BLaER1 treated with 17β-estradiol and CSF1 and Interleukin-3, amounts not matched to agents 10 nM and 100 nM (cell line): ENCODE data around the gene RIN2.
A peak's percentile ranks its signal among the peaks of the same experiment; 100 is the strongest.

ENCODE experiments used
- H3K27ac ChIP-seq, 11 experiments: shearing (Covaris generic); formaldehyde crosslinking; 2 replicates each; pipeline ENCODE4 v1.8.1; 2022
- H3K27me3 ChIP-seq, 11 experiments: shearing (Covaris generic); formaldehyde crosslinking; 2 replicates each; pipeline ENCODE4 v1.8.1; 2022
- H3K36me3 ChIP-seq, 11 experiments: shearing (Covaris generic); formaldehyde crosslinking; 2 replicates each; pipeline ENCODE4 v1.8.1; 2022
- H3K4me1 ChIP-seq, 10 experiments: shearing (Covaris generic); formaldehyde crosslinking; 2 replicates each; pipeline ENCODE4 v1.8.1; 2022
- H3K4me2 ChIP-seq, 11 experiments: shearing (Covaris generic); formaldehyde crosslinking; 2 replicates each; pipeline ENCODE4 v1.8.1; 2022
- H3K4me3 ChIP-seq, 10 experiments: shearing (Covaris generic); formaldehyde crosslinking; 2 replicates each; pipeline ENCODE4 v1.8.1; 2022
- H3K9ac ChIP-seq, 11 experiments: shearing (Covaris generic); formaldehyde crosslinking; 2 replicates each; pipeline ENCODE4 v1.8.1; 2022
- H3K9me3 ChIP-seq, 11 experiments: shearing (Covaris generic); formaldehyde crosslinking; replicated peaks in 1 of 11; 2 replicates each; pipeline ENCODE4 v1.8.1; 2022
- H4K20me1 ChIP-seq, 11 experiments: shearing (Covaris generic); formaldehyde crosslinking; 2 replicates each; pipeline ENCODE4 v1.8.1; 2022
- Cebpa-rat ChIP-seq, 11 experiments: shearing (Covaris generic); IDR thresholded peaks; 2 replicates each; pipeline ENCODE4 v1.8.1; 2022

RIN2 gene

DNA sequence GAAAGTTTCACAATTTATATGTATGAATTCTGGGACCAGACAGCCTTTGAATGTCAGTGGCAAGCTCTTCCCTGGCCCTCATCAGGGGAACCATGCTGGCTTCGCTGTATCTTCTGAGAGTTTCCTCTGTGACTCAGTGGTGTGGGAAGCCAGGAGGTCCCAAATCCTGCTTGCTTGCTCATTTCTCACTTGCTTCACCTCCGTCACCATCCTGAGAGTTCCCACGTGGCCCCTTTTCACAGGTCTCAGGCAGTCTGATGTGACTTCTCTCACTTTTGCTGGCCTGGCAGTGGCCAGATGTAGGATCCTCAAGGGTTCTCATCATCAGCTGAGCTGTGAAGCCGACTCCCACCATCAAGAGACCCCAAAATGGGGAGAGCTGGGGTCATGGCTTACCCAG, 28.4 kb upstream of the RIN2 start:
- H4K20me1 ChIP-seq: no peaks in the 10 kb centered on the region
- no peak overlapping the region for H3K9ac ChIP-seq
- H3K27ac ChIP-seq: peak overlapping the region in 3 of 11 experiments; percentile 10 to 38 (median 19); a peak in 2 of 22 replicates
- peaks cover 0 to 21% (median 15%) of the 10 kb centered on the region in 11 experiments; a peak in 13 of 22 replicates for H3K9me3 ChIP-seq
- peak overlapping the region in 3 of 11 experiments; percentile 5 to 7 (median 6); a peak in 2 of 22 replicates for H3K4me2 ChIP-seq
- H3K27me3 ChIP-seq: no peaks in the 10 kb centered on the region
- no peaks in the 10 kb centered on the region for H3K36me3 ChIP-seq
- peaks cover 31 to 91% (median 55%) of the 10 kb centered on the region in 10 experiments for H3K4me1 ChIP-seq
- H3K4me3 ChIP-seq: no peak overlapping the region
- no peak for TF ChIP-seq Cebpa-rat (IDR thresholded peaks at IDR 0.05)

DNA sequence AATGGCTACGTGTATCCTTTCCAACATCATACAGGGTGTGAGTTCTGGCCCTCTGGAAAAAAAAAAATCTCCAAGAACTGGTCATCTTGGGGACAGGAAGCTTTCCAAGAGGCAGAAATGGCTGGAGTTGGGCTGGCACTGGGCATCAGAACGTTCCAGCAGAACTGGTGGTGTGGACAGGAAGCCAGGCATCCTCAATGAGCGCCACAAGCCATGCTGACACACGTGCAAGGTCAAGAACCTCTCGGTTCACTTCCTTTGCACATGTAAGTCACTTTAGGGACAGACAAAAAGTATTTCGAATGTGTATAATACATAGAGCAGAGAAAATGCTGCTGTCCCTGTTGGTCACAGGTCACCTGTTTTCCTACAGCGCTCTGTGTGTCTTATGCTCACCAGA, 27.4 kb upstream of the RIN2 start:
- Histone ChIP-seq H3K4me1 (peaks cover 40 to 91% (median 59%) of the 10 kb centered on the region in 10 experiments), H3K4me2 (peak overlapping the region in 5 of 11 experiments; percentile 35 to 45 (median 42); a peak in 10 of 22 replicates), H3K4me3 (no peak overlapping the region), H3K27me3 (no peaks in the 10 kb centered on the region), H3K9me3 (peaks cover 0 to 21% (median 15%) of the 10 kb centered on the region in 11 experiments; a peak in 13 of 22 replicates), H4K20me1 (no peaks in the 10 kb centered on the region), H3K27ac (no peak overlapping the region; a peak in 1 of 22 replicates), H3K9ac (no peak overlapping the region), H3K36me3 (no peaks in the 10 kb centered on the region)
- no peak for TF ChIP-seq Cebpa-rat (IDR thresholded peaks at IDR 0.05)

DNA sequence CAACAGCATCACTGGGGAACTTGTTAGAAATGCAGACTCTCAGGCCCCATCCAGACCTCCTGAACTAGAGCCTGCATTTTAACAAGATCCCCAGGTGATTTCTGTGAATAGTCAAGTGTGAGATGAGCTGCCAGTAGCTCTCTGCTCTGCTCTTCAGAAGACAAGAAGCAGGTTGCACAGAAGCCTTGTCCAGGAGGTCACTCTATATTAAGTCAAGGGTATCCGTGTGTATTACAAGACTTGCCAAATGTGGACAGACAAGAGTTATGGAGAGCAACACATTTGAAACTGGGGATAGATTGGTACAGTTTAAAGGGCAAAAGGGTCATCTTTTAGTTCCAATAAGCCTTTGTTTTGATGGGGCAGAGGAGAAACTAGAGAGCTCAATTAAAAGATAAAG, 23.2 kb upstream of the RIN2 start:
- Histone ChIP-seq H3K27me3 (no peaks in the 10 kb centered on the region), H4K20me1 (no peaks in the 10 kb centered on the region), H3K36me3 (no peaks in the 10 kb centered on the region), H3K9me3 (peaks cover 0 to 3% (median 3%) of the 10 kb centered on the region in 11 experiments; a peak in 10 of 22 replicates), H3K4me2 (peak overlapping the region; percentile 60 to 89 (median 72)), H3K9ac (peak overlapping the region in 9 of 11 experiments; percentile 9 to 77 (median 60); a peak in 17 of 22 replicates), H3K4me3 (no peak overlapping the region), H3K27ac (peak overlapping the region; percentile 20 to 94 (median 79); a peak in 21 of 22 replicates), H3K4me1 (peaks cover 28 to 90% (median 53%) of the 10 kb centered on the region in 10 experiments)
- TF ChIP-seq Cebpa-rat (IDR thresholded peaks at IDR 0.05): no peak

DNA sequence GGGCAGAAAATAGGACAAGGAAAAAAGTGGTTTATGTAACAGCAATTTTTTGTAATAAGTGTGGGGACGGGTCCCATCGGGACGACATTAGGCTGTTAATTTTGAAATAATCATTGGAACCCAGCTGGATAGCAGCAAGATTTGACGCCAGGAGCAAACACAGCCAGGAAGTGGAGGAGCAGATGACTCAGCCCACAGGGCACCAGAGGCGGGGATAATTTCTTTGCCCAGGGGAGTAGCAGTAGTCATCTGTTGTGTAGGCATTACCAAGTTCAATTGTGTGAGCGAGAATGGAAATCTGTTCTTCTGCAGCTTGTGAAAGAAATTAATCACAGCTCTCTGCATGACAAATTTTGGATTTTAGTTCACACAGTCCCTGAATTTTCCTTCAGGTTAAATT, 22.6 kb upstream of the RIN2 start:
- Histone ChIP-seq H3K9ac (peak overlapping the region in 9 of 11 experiments; percentile 9 to 77 (median 60); a peak in 17 of 22 replicates), H3K4me2 (peak overlapping the region; percentile 60 to 89 (median 73)), H3K4me3 (peak overlapping the region in 1 of 10 experiments; percentile 12; a peak in 1 of 20 replicates), H3K27me3 (no peaks in the 10 kb centered on the region), H3K36me3 (no peaks in the 10 kb centered on the region), H3K4me1 (peaks cover 29 to 90% (median 55%) of the 10 kb centered on the region in 10 experiments), H3K9me3 (no peaks in the 10 kb centered on the region), H3K27ac (peak overlapping the region; percentile 20 to 94 (median 79); a peak in 21 of 22 replicates), H4K20me1 (no peaks in the 10 kb centered on the region)
- TF ChIP-seq Cebpa-rat (IDR thresholded peaks at IDR 0.05): peak in 6 of 11 experiments; percentile 21 to 98 (median 78); a peak in 8 of 22 replicates

DNA sequence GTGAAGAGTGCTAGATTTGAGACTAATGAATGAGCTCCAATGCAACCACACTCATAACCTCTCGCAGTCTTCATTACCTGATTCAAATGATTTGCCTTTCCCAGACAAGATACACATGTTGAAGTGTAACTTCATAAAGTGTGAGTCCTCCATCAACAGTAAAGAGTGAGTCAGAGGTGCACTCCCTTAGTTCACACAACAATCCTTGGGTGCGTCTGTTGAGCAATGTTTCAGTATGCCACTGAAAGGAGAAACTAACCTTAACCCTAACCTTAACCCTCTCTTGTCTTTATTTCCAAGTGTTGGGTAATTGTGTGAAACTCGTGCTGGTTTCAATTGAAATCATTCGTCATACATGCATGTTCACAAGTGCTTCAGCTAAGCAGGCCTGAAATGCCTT, 21.0 kb upstream of the RIN2 start:
- H3K4me2 ChIP-seq: peak overlapping the region in 10 of 11 experiments; percentile 4 to 89 (median 72); a peak in 19 of 22 replicates

DNA sequence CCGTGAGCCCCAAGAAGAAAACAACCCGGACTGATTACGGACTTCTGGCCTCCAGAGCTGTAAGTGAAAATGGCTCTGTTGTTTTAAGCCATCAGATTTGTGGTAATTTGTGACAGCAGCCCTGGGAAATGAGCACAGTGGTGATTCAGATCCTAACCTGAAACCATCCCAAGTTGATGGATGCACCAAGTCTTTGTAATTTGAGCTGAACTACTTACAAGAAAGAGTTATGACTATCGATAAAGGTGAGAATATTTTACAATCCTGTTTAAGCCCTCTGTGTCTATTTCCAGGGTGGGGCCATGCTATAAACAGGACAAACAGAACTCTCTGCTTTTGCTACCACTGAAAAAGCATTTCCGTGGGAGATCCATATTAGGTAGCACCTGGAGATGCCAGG, 19.1 kb upstream of the RIN2 start:
- TF ChIP-seq Cebpa-rat (IDR thresholded peaks at IDR 0.05): no peak

More for the DNA sequence above, 21.0 kb upstream of the RIN2 start:
- H3K4me3 ChIP-seq: no peak overlapping the region
- no peaks in the 10 kb centered on the region for H3K36me3 ChIP-seq
- H3K9ac ChIP-seq: peak overlapping the region in 2 of 11 experiments; percentile 22 to 25; a peak in 1 of 22 replicates
- no peaks in the 10 kb centered on the region for H3K27me3 ChIP-seq
- TF ChIP-seq Cebpa-rat (IDR thresholded peaks at IDR 0.05): peak in 3 of 11 experiments; percentile 23 to 64 (median 31); a peak in 4 of 22 replicates
- peaks cover 34 to 77% (median 50%) of the 10 kb centered on the region in 10 experiments for H3K4me1 ChIP-seq
- H3K9me3 ChIP-seq: no peaks in the 10 kb centered on the region
- no peaks in the 10 kb centered on the region for H4K20me1 ChIP-seq
- H3K27ac ChIP-seq: peak overlapping the region in 9 of 11 experiments; percentile 72 to 94 (median 84); a peak in 15 of 22 replicates

DNA sequence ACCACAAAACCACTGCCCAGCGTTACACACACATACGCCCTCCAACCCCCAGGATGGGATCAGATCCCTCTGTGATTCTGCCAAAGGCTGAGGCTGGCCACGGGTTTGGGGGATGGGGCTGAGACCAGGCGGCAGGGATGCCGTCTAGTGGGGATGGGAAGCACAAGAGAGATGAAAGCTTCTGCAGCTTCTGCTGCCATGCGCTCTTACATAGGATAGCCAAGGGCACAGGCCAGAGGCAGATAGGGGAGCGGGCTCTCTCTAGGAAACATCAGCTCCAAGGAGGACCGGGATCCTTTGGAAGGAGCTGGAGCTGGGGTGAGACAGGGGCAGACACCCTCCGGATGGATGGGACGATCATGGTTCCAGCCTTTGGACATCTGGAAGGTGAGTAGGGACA, 18.7 kb upstream of the RIN2 start:
- H3K9me3 ChIP-seq: peaks cover 0 to 3% (median 0%) of the 10 kb centered on the region in 11 experiments; a peak in 1 of 22 replicates
- no peaks in the 10 kb centered on the region for H3K36me3 ChIP-seq
- H3K27ac ChIP-seq: peak overlapping the region in 3 of 11 experiments; percentile 27 to 34 (median 31); a peak in 3 of 22 replicates
- H3K9ac ChIP-seq: no peak overlapping the region
- TF ChIP-seq Cebpa-rat (IDR thresholded peaks at IDR 0.05): no peak
- no peaks in the 10 kb centered on the region for H3K27me3 ChIP-seq
- peaks cover 41 to 65% (median 51%) of the 10 kb centered on the region in 10 experiments for H3K4me1 ChIP-seq
- no peak overlapping the region for H3K4me3 ChIP-seq
- peak overlapping the region in 8 of 11 experiments; percentile 14 to 49 (median 32); a peak in 10 of 22 replicates for H3K4me2 ChIP-seq
- H4K20me1 ChIP-seq: no peaks in the 10 kb centered on the region

More for the DNA sequence above, 19.1 kb upstream of the RIN2 start:
- Histone ChIP-seq H3K27ac (peak overlapping the region in 3 of 11 experiments; percentile 27 to 34 (median 31); a peak in 4 of 22 replicates), H3K36me3 (no peaks in the 10 kb centered on the region), H3K4me3 (no peak overlapping the region), H3K27me3 (no peaks in the 10 kb centered on the region), H3K9me3 (no peaks in the 10 kb centered on the region), H4K20me1 (no peaks in the 10 kb centered on the region), H3K9ac (no peak overlapping the region), H3K4me2 (peak overlapping the region in 6 of 11 experiments; percentile 24 to 49 (median 35); a peak in 7 of 22 replicates), H3K4me1 (peaks cover 42 to 68% (median 54%) of the 10 kb centered on the region in 10 experiments)

DNA sequence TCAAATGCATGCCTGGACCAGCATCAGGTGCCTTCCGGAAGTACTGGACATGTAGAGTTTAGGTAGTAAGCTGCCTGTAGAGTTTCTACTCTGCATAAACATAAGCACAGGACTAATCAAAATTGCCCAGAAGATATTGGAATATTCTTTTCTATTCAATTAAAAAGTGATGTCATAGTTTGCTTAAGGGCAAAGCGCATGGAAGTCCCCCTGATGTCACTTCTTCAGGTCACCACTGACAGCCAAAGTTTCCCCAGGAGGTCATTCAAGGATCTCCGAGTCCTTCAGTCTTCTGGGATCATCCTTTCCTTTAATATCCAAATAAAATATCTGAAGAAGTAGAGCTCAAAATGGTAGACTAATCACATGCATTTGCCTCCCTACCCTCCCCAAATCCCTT, 17.5 kb upstream of the RIN2 start:
- peaks cover 29 to 53% (median 40%) of the 10 kb centered on the region in 10 experiments for H3K4me1 ChIP-seq
- no peak overlapping the region for H3K9ac ChIP-seq
- H3K9me3 ChIP-seq: peaks cover 9 to 14% (median 10%) of the 10 kb centered on the region in 11 experiments
- no peak for TF ChIP-seq Cebpa-rat (IDR thresholded peaks at IDR 0.05)
- H3K36me3 ChIP-seq: no peaks in the 10 kb centered on the region
- no peak overlapping the region; a peak in 1 of 22 replicates for H3K4me2 ChIP-seq
- H3K4me3 ChIP-seq: no peak overlapping the region
- no peaks in the 10 kb centered on the region for H4K20me1 ChIP-seq
- H3K27me3 ChIP-seq: no peaks in the 10 kb centered on the region
- H3K27ac ChIP-seq: peak overlapping the region in 1 of 11 experiments; percentile 34; a peak in 1 of 22 replicates

DNA sequence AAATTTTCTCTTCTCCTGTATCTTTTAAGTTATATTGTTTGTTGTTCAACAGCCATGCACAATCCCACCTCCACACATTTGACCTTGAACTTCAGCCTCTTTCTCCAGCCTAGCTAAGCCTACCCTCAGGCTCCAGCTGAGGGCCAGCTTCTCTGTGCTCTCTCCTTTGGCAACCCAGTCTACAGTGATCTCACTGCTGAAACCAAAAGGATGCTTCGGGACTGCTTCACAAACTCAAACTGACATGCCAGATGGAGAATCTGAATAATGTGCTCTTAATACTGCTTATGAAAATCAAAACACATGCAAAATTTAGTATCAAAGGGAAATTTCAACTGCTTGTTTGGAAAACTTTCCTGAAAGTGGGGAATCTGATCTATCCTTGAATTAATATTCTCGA, 16.1 kb upstream of the RIN2 start:
- H3K9ac ChIP-seq: no peak overlapping the region
- no peaks in the 10 kb centered on the region for H3K27me3 ChIP-seq
- peaks cover 15 to 39% (median 26%) of the 10 kb centered on the region in 10 experiments for H3K4me1 ChIP-seq
- TF ChIP-seq Cebpa-rat (IDR thresholded peaks at IDR 0.05): no peak
- H3K4me2 ChIP-seq: peak overlapping the region in 2 of 11 experiments; percentile 20 to 32; a peak in 3 of 22 replicates
- H4K20me1 ChIP-seq: no peaks in the 10 kb centered on the region
- H3K36me3 ChIP-seq: no peaks in the 10 kb centered on the region
- no peak overlapping the region for H3K27ac ChIP-seq
- H3K9me3 ChIP-seq: peaks cover 14 to 19% (median 16%) of the 10 kb centered on the region in 11 experiments
- no peak overlapping the region for H3K4me3 ChIP-seq
